HG03064 (cell line): ENCODE data around the gene CTDSPL2.
"Not testable (repeated sequence)": the region's sequence is repeated elsewhere in the genome, so short reads cannot be mapped to it uniquely, and the experiment has no call there.

ENCODE experiments used
- ATAC-seq: cut with Tn5 transposase; IDR thresholded peaks from one replicate; pipeline ENCODE4 v1.9.1; 2021; ENCODE audit warnings: low read depth; ENCODE audit not compliant: unreplicated experiment

Gene CTDSPL2

GRCh38 chr15:44426975-44427755 lies at the start of gene CTDSPL2:
Gene CTDSPL2 (plus strand): TSS chr15:44427629. CDS start chr15:44459015, 31,386 bp downstream.
- peak; percentile 79 for ATAC-seq

- no peak for ATAC-seq
Measured at GRCh38 chr15:44381236-44381635, 46.2 kb upstream of the CTDSPL2 start.

- no peak for ATAC-seq
Measured at GRCh38 chr15:44385344-44385942, 42.0 kb upstream of the CTDSPL2 start.

GRCh38 chr15:44394062-44394461 lies 33.4 kb upstream of the CTDSPL2 start:
- no peak for ATAC-seq

- ATAC-seq: no peak
Measured at GRCh38 chr15:44394562-44394961, 32.9 kb upstream of the CTDSPL2 start.

GRCh38 chr15:44397869-44398268 lies 29.6 kb upstream of the CTDSPL2 start:
- no peak for ATAC-seq

- no peak for ATAC-seq
Measured at GRCh38 chr15:44414001-44414400, 13.4 kb upstream of the CTDSPL2 start.

GRCh38 chr15:44427756-44428724 lies 611 bp downstream of the CTDSPL2 start:
- peak; percentile 14 for ATAC-seq

- ATAC-seq: no peak
Measured at GRCh38 chr15:44435893-44436667, 8.7 kb downstream of the CTDSPL2 start.

GRCh38 chr15:44438402-44438801 lies 11.0 kb downstream of the CTDSPL2 start:
- ATAC-seq: no peak

- ATAC-seq: no peak
Measured at GRCh38 chr15:44441095-44441501, 13.7 kb downstream of the CTDSPL2 start.

GRCh38 chr15:44443515-44443914 lies 16.1 kb downstream of the CTDSPL2 start:
- no peak for ATAC-seq

GRCh38 chr15:44447772-44448376 lies 20.4 kb downstream of the CTDSPL2 start:
- ATAC-seq: no peak

- ATAC-seq: no peak
Measured at GRCh38 chr15:44450172-44450571, 22.7 kb downstream of the CTDSPL2 start.

- ATAC-seq: not testable (repeated sequence)
Measured at GRCh38 chr15:44453578-44454283, 26.3 kb downstream of the CTDSPL2 start.

- no peak for ATAC-seq
Measured at GRCh38 chr15:44458429-44458828, 31.0 kb downstream of the CTDSPL2 start.

GRCh38 chr15:44468709-44469385 lies 41.4 kb downstream of the CTDSPL2 start:
- ATAC-seq: no peak

GRCh38 chr15:44471885-44472455 lies 44.5 kb downstream of the CTDSPL2 start:
- no peak for ATAC-seq
